Upper lobe of right lung (tissue), 1 donor: Measurements from ENCODE around the gene PSMD9. TPM values are rescaled to one million over a fixed set of nuclear protein-coding genes. Genes with fewer than 3 reads are reported as not detected.
"Not testable (repeated sequence)": the region's sequence is repeated elsewhere in the genome, so short reads cannot be mapped to it uniquely, and the experiment has no call there.

Experiments used
- ATAC-seq: fragments of 200-7000 bp; cut with Tn5 transposase; one replicate; pipeline ENCODE4 v1.9.1; 2020; ENCODE audit warnings: mild to moderate bottlenecking, moderate library complexity
- DNase-seq: peaks from one replicate; pipeline ENCODE4 v3.0.0-alpha.2; 2020
- H3K27ac ChIP-seq: fragments of 200-600 bp; one replicate; pipeline ENCODE4 v1.8.0; 2022
- H3K27me3 ChIP-seq: fragments of 200-600 bp; one replicate; pipeline ENCODE4 v1.8.0; 2022; ENCODE audit warnings: mild to moderate bottlenecking
- H3K36me3 ChIP-seq: fragments of 200-600 bp; one replicate; pipeline ENCODE4 v1.8.0; 2022
- H3K4me1 ChIP-seq: fragments of 200-600 bp; one replicate; pipeline ENCODE4 v1.8.0; 2022
- H3K4me3 ChIP-seq: fragments of 200-600 bp; one replicate; pipeline ENCODE4 v1.8.0; 2022; ENCODE audit warnings: mild to moderate bottlenecking
- H3K9me3 ChIP-seq: fragments of 200-600 bp; one replicate; pipeline ENCODE4 v1.8.0; 2022
- intact Hi-C: fragments of 100-400 bp; cut with DNase I; formaldehyde crosslinking; loops from one replicate; pipeline ENCODE4 v1.11.0; 2022
- total RNA-seq: library from RNA; stranded (reverse); fragmentation: NEBNext Ultra II Directional; extraction: Animal tissue kit (Norgen Biotek cat#: 25700); gene quantifications from one replicate; pipeline ENCODE4 v1.2.1, GENCODE V29; 2021
- TF ChIP-seq, protein P1 (sequence below): fragments of 200-600 bp; IDR thresholded peaks from one replicate; pipeline ENCODE4 v1.8.0; 2022; ENCODE audit warnings: antibody characterized with exemption
- donor health status: DM: no; HTN: yes; CAD: no; lungs with severe emphysema.

The PSMD9 gene
- total RNA-seq, 1 donor from 2014 or later, result 43.4 TPM

DNA sequence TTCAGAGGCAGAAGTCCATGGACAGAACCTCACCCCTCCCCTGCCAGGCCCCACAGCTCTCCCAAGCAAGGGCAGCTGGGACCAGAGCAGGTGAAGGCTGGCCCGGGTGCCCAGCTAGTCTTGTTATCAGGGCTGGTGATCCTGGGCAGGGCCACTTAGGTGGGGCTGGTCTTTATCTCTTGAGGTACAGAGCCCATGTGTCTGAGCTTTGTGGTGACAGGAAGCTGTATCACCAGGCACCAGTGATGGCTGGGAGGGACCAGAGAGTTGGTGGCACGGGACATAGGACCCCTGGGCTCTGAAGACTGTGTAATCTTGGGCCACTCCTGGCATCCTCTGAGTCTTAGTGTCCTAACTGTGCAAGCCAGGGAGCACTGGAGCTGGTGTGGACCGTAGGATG, 17.1 kb upstream of the PSMD9 start:
- H3K27me3 ChIP-seq, result no peaks in the 10 kb centered on the region
- no peak overlapping the region for H3K4me3 ChIP-seq
- no peak overlapping the region for H3K27ac ChIP-seq
- ATAC-seq, result no peak
- no peak for DNase-seq
- H3K4me1 ChIP-seq, result no peaks in the 10 kb centered on the region
- no peaks in the 10 kb centered on the region for H3K36me3 ChIP-seq
- intact Hi-C loops, result no loop called here
- no peaks in the 10 kb centered on the region for H3K9me3 ChIP-seq
- TF ChIP-seq, protein P1, sequence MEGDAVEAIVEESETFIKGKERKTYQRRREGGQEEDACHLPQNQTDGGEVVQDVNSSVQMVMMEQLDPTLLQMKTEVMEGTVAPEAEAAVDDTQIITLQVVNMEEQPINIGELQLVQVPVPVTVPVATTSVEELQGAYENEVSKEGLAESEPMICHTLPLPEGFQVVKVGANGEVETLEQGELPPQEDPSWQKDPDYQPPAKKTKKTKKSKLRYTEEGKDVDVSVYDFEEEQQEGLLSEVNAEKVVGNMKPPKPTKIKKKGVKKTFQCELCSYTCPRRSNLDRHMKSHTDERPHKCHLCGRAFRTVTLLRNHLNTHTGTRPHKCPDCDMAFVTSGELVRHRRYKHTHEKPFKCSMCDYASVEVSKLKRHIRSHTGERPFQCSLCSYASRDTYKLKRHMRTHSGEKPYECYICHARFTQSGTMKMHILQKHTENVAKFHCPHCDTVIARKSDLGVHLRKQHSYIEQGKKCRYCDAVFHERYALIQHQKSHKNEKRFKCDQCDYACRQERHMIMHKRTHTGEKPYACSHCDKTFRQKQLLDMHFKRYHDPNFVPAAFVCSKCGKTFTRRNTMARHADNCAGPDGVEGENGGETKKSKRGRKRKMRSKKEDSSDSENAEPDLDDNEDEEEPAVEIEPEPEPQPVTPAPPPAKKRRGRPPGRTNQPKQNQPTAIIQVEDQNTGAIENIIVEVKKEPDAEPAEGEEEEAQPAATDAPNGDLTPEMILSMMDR, result no peak

DNA sequence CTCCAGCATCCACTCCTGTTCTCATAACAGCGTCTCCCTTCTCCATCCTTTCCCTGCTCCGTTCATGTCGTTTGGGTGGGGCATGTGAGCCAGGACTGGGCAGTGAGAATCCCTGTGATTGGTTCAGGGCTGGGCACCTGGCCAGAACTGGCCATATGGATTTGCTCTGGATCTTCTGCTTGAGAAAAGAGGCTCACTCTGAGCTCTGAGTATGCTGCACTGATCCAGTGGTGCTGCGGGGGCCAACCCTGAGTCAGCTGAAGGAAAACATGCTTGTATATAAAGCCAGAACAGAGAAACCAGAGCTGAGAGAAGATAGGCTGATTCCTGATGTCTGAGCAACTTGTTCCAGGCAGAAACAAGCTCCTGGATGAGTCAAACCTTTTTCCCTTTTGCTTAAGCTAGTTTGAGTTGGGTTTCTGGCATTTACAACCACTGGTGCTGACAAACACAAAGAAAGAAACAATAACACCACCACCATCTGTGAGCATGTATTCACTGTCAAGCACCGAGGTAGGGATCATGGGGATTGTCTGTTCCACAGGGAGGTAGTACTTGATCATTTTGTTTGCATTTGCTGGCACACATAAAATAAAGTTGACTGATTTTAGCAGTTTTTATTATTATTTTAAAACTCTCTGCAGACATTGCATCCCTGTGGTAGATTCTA, 15.9 kb upstream of the PSMD9 start:
- ATAC-seq (peak; percentile 20), DNase-seq (no peak)
- no peak overlapping the region for H3K27ac ChIP-seq
- no peak overlapping the region for H3K4me3 ChIP-seq
- intact Hi-C loops, result no loop called here
- H3K27me3 ChIP-seq, result no peaks in the 10 kb centered on the region
- no peaks in the 10 kb centered on the region for H3K9me3 ChIP-seq
- H3K36me3 ChIP-seq, result no peaks in the 10 kb centered on the region
- TF ChIP-seq, protein P1, result no peak
- H3K4me1 ChIP-seq, result no peaks in the 10 kb centered on the region

DNA sequence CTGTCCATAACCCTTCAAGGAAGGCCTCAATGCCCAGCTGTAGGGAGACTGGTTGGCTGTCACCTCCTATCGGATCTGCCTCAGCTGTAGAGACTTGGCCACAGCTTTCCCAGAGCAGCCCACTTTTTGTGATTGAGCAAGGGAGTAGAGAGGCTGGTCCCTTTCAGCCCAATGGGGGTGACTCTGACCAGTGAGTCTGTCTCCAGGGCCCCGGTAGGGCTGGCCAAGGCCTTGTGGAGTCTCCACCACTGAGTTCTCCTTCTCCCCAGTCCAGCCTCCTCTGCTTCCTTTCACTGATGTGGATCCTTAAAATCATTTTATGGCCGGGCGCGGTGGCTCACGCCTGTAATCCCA, 15.4 kb upstream of the PSMD9 start:
- H3K27ac ChIP-seq, result no peak overlapping the region
- no peak for DNase-seq

DNA sequence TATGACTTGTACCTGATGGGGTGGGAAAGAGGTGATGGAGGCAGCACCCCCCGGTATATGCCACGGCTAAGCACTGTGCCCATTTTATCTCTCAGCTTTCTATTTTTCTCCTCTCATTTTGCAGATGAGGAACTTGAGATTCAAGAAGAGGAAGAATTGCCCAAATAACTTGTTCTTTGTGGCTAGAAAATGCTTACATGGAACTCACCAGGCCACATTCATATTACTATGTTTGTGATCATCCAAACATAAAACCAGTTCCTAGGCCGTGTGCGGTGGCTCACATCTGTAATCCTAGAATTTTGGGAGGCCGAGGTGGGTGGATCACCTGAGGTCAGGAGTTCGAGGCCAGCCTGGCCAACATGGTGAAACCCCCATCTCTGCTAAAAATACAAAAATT, 14.5 kb upstream of the PSMD9 start:
- Histone ChIP-seq H3K36me3 (no peaks in the 10 kb centered on the region), H3K4me3 (no peak overlapping the region), H3K27me3 (no peaks in the 10 kb centered on the region), H3K27ac (no peak overlapping the region), H3K9me3 (no peaks in the 10 kb centered on the region), H3K4me1 (no peaks in the 10 kb centered on the region)
- peak; percentile 46 for ATAC-seq
- no peak for DNase-seq
- TF ChIP-seq, protein P1, result no peak
- intact Hi-C loops, result no loop called here

More for the DNA sequence above, 15.4 kb upstream of the PSMD9 start:
- intact Hi-C loops, result no loop called here
- peak; percentile 32 for ATAC-seq
- Histone ChIP-seq H3K4me3 (no peak overlapping the region), H3K36me3 (no peaks in the 10 kb centered on the region), H3K27me3 (no peaks in the 10 kb centered on the region), H3K9me3 (no peaks in the 10 kb centered on the region), H3K4me1 (no peaks in the 10 kb centered on the region)
- TF ChIP-seq, protein P1, result no peak

GRCh38 chr12:121875582-121875981, 13.0 kb upstream of the PSMD9 start:
- DNase-seq (no peak), ATAC-seq (no peak)
- H3K4me3 ChIP-seq, result no peak overlapping the region
- no peaks in the 10 kb centered on the region for H3K4me1 ChIP-seq
- H3K27me3 ChIP-seq, result no peaks in the 10 kb centered on the region
- H3K36me3 ChIP-seq, result no peaks in the 10 kb centered on the region
- no peak overlapping the region for H3K27ac ChIP-seq
- H3K9me3 ChIP-seq, result no peaks in the 10 kb centered on the region
- TF ChIP-seq, protein P1, result no peak
- intact Hi-C loops, result no loop called here

GRCh38 chr12:121876080-121876447, 12.5 kb upstream of the PSMD9 start:
- DNase-seq, H3K4me1 ChIP-seq, ATAC-seq, H3K36me3 ChIP-seq, H3K27me3 ChIP-seq, H3K4me3 ChIP-seq, intact Hi-C loops, H3K27ac ChIP-seq, H3K9me3 ChIP-seq: not testable (repeated sequence)
